Measurements from ENCODE around the gene ABHD12. TPM values are rescaled to one million over a fixed set of nuclear protein-coding genes. Genes with fewer than 3 reads are reported as not detected.

The ABHD12 gene
- total RNA-seq, 2 experiments from 2014 or later = 28.7 to 31.1 TPM

- Mint-ChIP-seq H3K27me3 (ENCODE audit: low read depth) (peaks cover 11% of the 10 kb centered on the region), H3K36me3 (ENCODE audit: low read depth) (peaks cover 8% of the 10 kb centered on the region), H3K27ac (no peak overlapping the region), H3K4me3 (peak overlapping the region; percentile 92), H3K9me3 (ENCODE audit: insufficient read depth) (no peaks in the 10 kb centered on the region), H3K4me1 (ENCODE audit: low read depth) (peaks cover 45% of the 10 kb centered on the region)
- DNase-seq (no peak), ATAC-seq (no peak)
- POLR2A ChIA-PET = interaction anchor here (1.5 to 1.6 kb wide), 2 partner anchors 44 to 157 kb away, joined by 3 to 5 read pairs; partner anchors contain the start of gene GINS1
- CTCF ChIA-PET = interaction anchor here (0.7 to 2.3 kb wide), 3 partner anchors 10 to 257 kb away, joined by 3 to 15 read pairs (median 3); no protein-coding TSS in a partner anchor
These were observed 140.1 kb downstream of the ABHD12 start for GRCh38 chr20:25250508-25250907.

Other genes starting within 250 kb of the ABHD12 start
- 10 to 100 TPM; 31.9 TPM for gene ENTPD6, start 195.1 kb downstream of the ABHD12 start, total RNA-seq
- gene PYGB, start 142.8 kb downstream of the ABHD12 start, total RNA-seq = 10 to 100 TPM; 33.9 TPM
- gene GINS1, start 16.8 kb upstream of the ABHD12 start, total RNA-seq = 10 to 100 TPM; 40.8 to 41.6 TPM
- 1 to 10 TPM; 2.1 to 2.2 TPM for gene NINL, start 194.7 kb upstream of the ABHD12 start, total RNA-seq
- 1 to 10 TPM; 4.9 to 5.0 TPM for gene NANP, start 233.2 kb upstream of the ABHD12 start, total RNA-seq